Hepatocyte (in vitro differentiated cells): ENCODE data around the gene ABCC10. TPM values are rescaled to one million over a fixed set of nuclear protein-coding genes. Genes with fewer than 3 reads are reported as not detected.
"Not testable (repeated sequence)": the region's sequence is repeated elsewhere in the genome, so short reads cannot be mapped to it uniquely, and the experiment has no call there.

Experiments used
- DNase-seq: peaks from one replicate; pipeline ENCODE4 v3.0.0-alpha.2; 2016; ENCODE audit warnings: low spot score
- H2AFZ ChIP-seq: fragments of 200-600 bp; sonication (generic); 2 replicates; pipeline ENCODE4 v1.6.0; 2016; ENCODE audit warnings: antibody characterized with exemption, mild to moderate bottlenecking
- H3K27ac ChIP-seq: fragments of 200-600 bp; sonication (generic); 2 replicates; pipeline ENCODE4 v1.5.1; 2016; ENCODE audit warnings: mild to moderate bottlenecking
- H3K27me3 ChIP-seq: fragments of 200-600 bp; sonication (generic); 2 replicates; pipeline ENCODE4 v1.6.1; 2016
- H3K36me3 ChIP-seq: fragments of 200-600 bp; sonication (generic); replicated peaks from 2 replicates; pipeline ENCODE4 v1.5.1; 2016; ENCODE audit warnings: low read depth; ENCODE audit not compliant: insufficient read depth
- H3K4me1 ChIP-seq: fragments of 200-600 bp; sonication (generic); 2 replicates; pipeline ENCODE4 v1.5.1; 2016; ENCODE audit warnings: mild to moderate bottlenecking, moderate library complexity; ENCODE audit not compliant: insufficient read depth
- H3K4me2 ChIP-seq: fragments of 200-600 bp; sonication (generic); 2 replicates; pipeline ENCODE4 v1.6.0; 2016
- H3K4me3 ChIP-seq: fragments of 200-600 bp; sonication (generic); 2 replicates; pipeline ENCODE4 v1.5.1; 2016; ENCODE audit warnings: mild to moderate bottlenecking
- H3K79me2 ChIP-seq: fragments of 200-600 bp; sonication (generic); 2 replicates; pipeline ENCODE4 v1.6.0; 2017; ENCODE audit warnings: mild to moderate bottlenecking
- H3K9me2 ChIP-seq: fragments of 200-600 bp; sonication (generic); replicated peaks from 2 replicates; pipeline ENCODE4 v1.6.0; 2017; ENCODE audit warnings: mild to moderate bottlenecking; ENCODE audit not compliant: insufficient read depth
- H3K9me3 ChIP-seq: fragments of 200-600 bp; sonication (generic); 2 replicates; pipeline ENCODE4 v1.5.1; 2016; ENCODE audit warnings: low read depth, mild to moderate bottlenecking
- H4K20me1 ChIP-seq: fragments of 200-600 bp; sonication (generic); 2 replicates; pipeline ENCODE4 v1.6.0; 2016; ENCODE audit warnings: mild to moderate bottlenecking; ENCODE audit not compliant: insufficient read depth, poor library complexity, severe bottlenecking
- EZH2 ChIP-seq: fragments of 200-600 bp; sonication (generic); IDR thresholded peaks from 2 replicates; pipeline ENCODE4 v1.6.1; 2016; ENCODE audit warnings: antibody characterized with exemption, mild to moderate bottlenecking, borderline replicate concordance
- EZH2phosphoT487 ChIP-seq: fragments of 200-600 bp; sonication (generic); IDR thresholded peaks from one replicate; pipeline ENCODE4 v1.6.1; 2018; ENCODE audit warnings: antibody characterized with exemption, mild to moderate bottlenecking, low read depth, moderate library complexity; ENCODE audit not compliant: unreplicated experiment, severe bottlenecking
- WGBS: methylation state at CpG from one replicate; pipeline ENCODE4 v1.1.6; 2016; ENCODE audit warnings: low lambda C conversion rate; ENCODE audit errors: missing lambda C conversion rate; 5-methylcytosine and 5-hydroxymethylcytosine counted together
- polyA plus RNA-seq: library from polyadenylated mRNA; unstranded; fragments of >200 nt; fragmentation: Nextera tagmentation; extraction: Ambion mirVana; gene quantifications from 2 replicates; pipeline ENCODE4 v1.2.1, GENCODE V29; 2016
- total RNA-seq: library from RNA; depleted of rRNA; stranded (reverse); fragments of >200 nt; gene quantifications from 2 replicates; pipeline ENCODE4 v1.2.3, GENCODE V29; 2014
- TF ChIP-seq, protein P1 (sequence below): fragments of 200-600 bp; sonication (generic); IDR thresholded peaks from 2 replicates; pipeline ENCODE4 v1.5.1; 2016; ENCODE audit warnings: antibody characterized with exemption, mild to moderate bottlenecking; ENCODE audit not compliant: poor library complexity

Gene ABCC10
- total RNA-seq (16.7 and 17.6 TPM in 2 replicates), polyA plus RNA-seq (33.3 and 41.3 TPM in 2 replicates)

DNA sequence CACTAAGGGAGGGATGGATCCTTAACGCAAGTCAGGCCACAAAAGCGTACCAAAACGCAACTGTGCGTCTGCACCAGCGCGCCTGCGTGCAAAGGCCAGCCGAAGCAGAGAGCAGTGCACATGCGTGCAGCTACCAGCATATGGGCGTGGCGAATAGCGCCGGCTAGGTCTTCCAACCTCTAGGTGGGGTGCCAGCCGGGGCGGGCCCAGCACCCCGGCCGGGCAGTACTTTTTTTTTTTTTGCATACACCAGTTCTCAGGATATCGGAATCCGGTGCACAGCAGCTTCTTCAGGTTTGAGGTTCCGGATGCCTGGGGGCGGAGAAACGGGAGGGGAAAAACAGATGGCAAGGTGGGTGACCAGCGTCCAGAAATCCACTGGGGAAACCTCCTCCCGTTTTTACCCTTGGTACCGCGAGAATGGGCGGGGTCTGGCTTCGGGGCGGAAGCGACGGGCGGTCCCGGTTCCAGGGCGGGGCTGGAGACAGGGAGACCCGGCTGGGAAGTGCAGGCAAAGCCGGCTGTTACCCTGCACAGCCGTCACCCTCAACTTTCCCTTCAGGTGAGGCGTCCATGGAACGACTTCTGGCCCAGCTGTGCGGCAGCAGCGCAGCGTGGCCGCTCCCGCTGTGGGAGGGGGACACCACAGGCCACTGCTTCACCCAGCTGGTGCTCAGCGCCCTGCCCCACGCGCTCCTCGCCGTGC lies at the start of gene ABCC10:
ABCC10 (plus strand) TSS at position 136 of the 706 bp plus-strand sequence; CDS start at position 574, 438 bp downstream.
- no peaks in the 10 kb centered on the region for H4K20me1 ChIP-seq
- H3K79me2 ChIP-seq, result peaks cover 31% of the 10 kb centered on the region
- H3K4me2 ChIP-seq, result peak within 1 kb of the TSS; percentile 90
- peak; percentile 97 for DNase-seq
- peak within 1 kb of the TSS; percentile 62 for H3K4me3 ChIP-seq
- TF ChIP-seq EZH2, result no peak
- TF ChIP-seq, protein P1, sequence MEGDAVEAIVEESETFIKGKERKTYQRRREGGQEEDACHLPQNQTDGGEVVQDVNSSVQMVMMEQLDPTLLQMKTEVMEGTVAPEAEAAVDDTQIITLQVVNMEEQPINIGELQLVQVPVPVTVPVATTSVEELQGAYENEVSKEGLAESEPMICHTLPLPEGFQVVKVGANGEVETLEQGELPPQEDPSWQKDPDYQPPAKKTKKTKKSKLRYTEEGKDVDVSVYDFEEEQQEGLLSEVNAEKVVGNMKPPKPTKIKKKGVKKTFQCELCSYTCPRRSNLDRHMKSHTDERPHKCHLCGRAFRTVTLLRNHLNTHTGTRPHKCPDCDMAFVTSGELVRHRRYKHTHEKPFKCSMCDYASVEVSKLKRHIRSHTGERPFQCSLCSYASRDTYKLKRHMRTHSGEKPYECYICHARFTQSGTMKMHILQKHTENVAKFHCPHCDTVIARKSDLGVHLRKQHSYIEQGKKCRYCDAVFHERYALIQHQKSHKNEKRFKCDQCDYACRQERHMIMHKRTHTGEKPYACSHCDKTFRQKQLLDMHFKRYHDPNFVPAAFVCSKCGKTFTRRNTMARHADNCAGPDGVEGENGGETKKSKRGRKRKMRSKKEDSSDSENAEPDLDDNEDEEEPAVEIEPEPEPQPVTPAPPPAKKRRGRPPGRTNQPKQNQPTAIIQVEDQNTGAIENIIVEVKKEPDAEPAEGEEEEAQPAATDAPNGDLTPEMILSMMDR, result peak; percentile 47
- peak within 1 kb of the TSS; percentile 83 for H3K27ac ChIP-seq
- no peaks in the 10 kb centered on the region for H3K36me3 ChIP-seq
- 2% methylated on average over 47 of the region's 49 CpGs for WGBS
- H2AFZ ChIP-seq, result peak within 1 kb of the TSS; percentile 95
- no peaks in the 10 kb centered on the region for H3K27me3 ChIP-seq
- no peaks in the 10 kb centered on the region for H3K9me2 ChIP-seq
- no peaks in the 10 kb centered on the region for H3K9me3 ChIP-seq
- H3K4me1 ChIP-seq, result peaks cover 16% of the 10 kb centered on the region

DNA sequence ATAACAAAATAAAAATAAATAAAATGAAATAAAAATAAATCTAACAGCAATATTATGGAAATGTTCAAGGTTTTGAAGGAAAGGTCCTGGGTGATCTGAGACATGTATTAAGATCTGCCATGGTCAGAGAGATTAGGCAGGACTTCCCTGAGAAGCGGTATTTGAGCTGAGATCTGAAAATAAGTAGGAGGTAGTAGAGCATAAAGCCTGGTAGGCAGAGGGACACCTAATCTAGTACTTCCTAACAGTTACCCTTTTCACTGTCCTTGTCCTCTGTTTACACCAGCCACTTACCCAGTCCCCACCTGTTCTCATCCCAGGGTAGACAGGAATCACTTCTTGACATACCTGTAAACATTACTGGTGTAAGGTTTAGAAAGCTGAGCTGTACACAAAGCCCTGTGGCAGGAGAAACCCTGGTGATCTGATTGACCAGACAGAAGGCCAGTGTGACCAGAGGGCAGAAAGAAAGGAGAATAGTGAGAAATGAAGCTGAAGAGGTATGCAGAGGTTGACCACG lies 49.6 kb upstream of the ABCC10 start:
- Histone ChIP-seq H3K27me3 (no peaks in the 10 kb centered on the region), H3K79me2 (no peaks in the 10 kb centered on the region), H4K20me1 (no peaks in the 10 kb centered on the region), H2AFZ (no peak overlapping the region), H3K36me3 (no peaks in the 10 kb centered on the region), H3K9me3 (no peaks in the 10 kb centered on the region), H3K4me3 (no peak overlapping the region), H3K4me2 (no peak overlapping the region), H3K4me1 (no peaks in the 10 kb centered on the region), H3K27ac (no peak overlapping the region), H3K9me2 (no peaks in the 10 kb centered on the region)
- TF ChIP-seq, protein P1, result no peak
- TF ChIP-seq EZH2phosphoT487, result no peak
- TF ChIP-seq EZH2, result no peak
- no peak for DNase-seq
- 83% methylated on average over 2 of the region's 2 CpGs for WGBS

DNA sequence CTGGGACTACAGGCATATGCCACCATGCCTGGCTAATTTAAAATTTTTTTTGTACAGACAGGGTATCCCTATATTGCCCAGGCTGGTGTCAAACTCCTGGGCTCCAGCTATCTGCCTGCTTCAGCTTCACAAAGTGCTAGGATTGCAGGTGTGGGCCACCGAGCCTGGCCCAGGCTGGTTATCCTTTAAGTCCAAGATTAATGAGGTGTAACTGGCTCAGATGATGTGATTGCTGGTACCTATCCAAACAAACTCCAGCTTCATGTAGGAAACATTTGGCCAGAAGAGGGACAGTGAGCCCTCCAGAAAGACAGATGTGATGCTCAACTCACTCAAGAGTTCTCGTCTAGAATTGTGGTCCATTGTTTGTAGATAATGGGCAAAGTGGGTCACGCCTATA lies 48.7 kb upstream of the ABCC10 start:
- 67% methylated on average over 3 of the region's 3 CpGs for WGBS
- Histone ChIP-seq H3K9me2 (no peaks in the 10 kb centered on the region), H3K79me2 (no peaks in the 10 kb centered on the region), H3K4me2 (no peak overlapping the region), H3K27ac (no peak overlapping the region), H2AFZ (no peak overlapping the region), H3K27me3 (no peaks in the 10 kb centered on the region), H3K4me3 (no peak overlapping the region), H3K9me3 (no peaks in the 10 kb centered on the region), H4K20me1 (no peaks in the 10 kb centered on the region), H3K4me1 (no peaks in the 10 kb centered on the region), H3K36me3 (no peaks in the 10 kb centered on the region)
- TF ChIP-seq, protein P1, result no peak
- TF ChIP-seq EZH2phosphoT487, result no peak
- TF ChIP-seq EZH2, result no peak
- no peak for DNase-seq

DNA sequence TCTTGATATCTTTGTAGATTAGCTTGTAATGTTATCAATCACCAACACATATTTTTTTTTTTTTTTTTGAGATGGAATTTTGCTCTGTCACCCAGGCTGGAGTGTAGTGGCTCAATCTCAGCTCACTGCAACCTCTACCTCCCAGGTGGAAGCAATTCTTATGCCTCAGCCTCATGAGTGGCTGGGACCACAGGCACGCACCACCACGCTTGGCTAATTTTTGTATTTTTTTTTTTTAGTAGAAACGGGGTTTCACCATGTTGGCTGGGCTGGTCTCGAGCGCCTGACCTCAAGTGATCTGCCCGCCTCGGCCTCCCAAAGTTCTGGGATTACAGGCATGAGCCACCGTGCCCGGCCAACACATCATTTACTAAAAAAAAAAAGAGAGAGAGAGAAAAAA lies 46.5 kb upstream of the ABCC10 start:
- not testable (repeated sequence) for H3K9me2 ChIP-seq, H3K27me3 ChIP-seq, H3K4me2 ChIP-seq, H3K27ac ChIP-seq, H3K4me3 ChIP-seq, H3K9me3 ChIP-seq, H2AFZ ChIP-seq, H3K79me2 ChIP-seq, H4K20me1 ChIP-seq, H3K4me1 ChIP-seq, H3K36me3 ChIP-seq, DNase-seq
- WGBS, result 93% methylated on average over 9 of the region's 9 CpGs
